HCT116 (cell line): ENCODE data around the gene PBX2. TPM values are rescaled to one million over a fixed set of nuclear protein-coding genes. Genes with fewer than 3 reads are reported as not detected.
A peak's percentile ranks its signal among the peaks of the same experiment; 100 is the strongest.

Experiments used
- ATAC-seq: fragments of 200-7000 bp; cut with Tn5 transposase; 2 replicates; pipeline ENCODE4 v1.9.1; 2020; ENCODE audit warnings: mild to moderate bottlenecking, moderate library complexity
- BruUV-seq: library from RNA; stranded (reverse); fragments of 400-500 nt; replicated peaks from 2 replicates; lab custom pipeline; 2021; lab: Mats Ljungman, UMichigan
- CTCF ChIA-PET: fragments of 300-600 bp; sonication (Branson Sonifier 250); formaldehyde crosslinking; loops from one replicate; lab custom pipeline; 2021; ENCODE audit warnings: antibody characterized with exemption; lab: Charles Lee
- POLR2A ChIA-PET: fragments of 300-600, 350-600 bp; sonication (Branson Sonifier 250); formaldehyde crosslinking; loops from one replicate; lab custom pipeline; 2021; ENCODE audit warnings: antibody characterized with exemption; lab: Charles Lee
- RAD21 ChIA-PET, 2 experiments: fragments of 300-600 bp; sonication (Branson Sonifier 250); formaldehyde crosslinking; loops; one replicate each; lab custom pipeline; 2023; ENCODE audit warnings: low total read pairs in 2 of 2; ENCODE audit not compliant: uncharacterized antibody in 2 of 2, unreplicated experiment in 2 of 2, low non-redundant PET in 1 of 2; lab: Charles Lee
- DNase-seq: peaks from one replicate; pipeline ENCODE4 v3.0.0-alpha.2; 2010; ENCODE audit warnings: low read depth, low spot score
- H2AFZ ChIP-seq: fragments of 200-600 bp; shearing (Covaris generic), sonication (generic); 2 replicates; pipeline ENCODE4 v1.6.1; 2017; ENCODE audit warnings: low read depth, mixed run types, mixed read lengths, antibody characterized with exemption, low read length; ENCODE audit not compliant: poor library complexity, severe bottlenecking
- H3K27ac ChIP-seq: 2 replicates; pipeline ENCODE4 v1.5.1; 2012; ENCODE audit warnings: low read depth, low read length
- H3K27me3 ChIP-seq: fragments of 200-600 bp; sonication (generic); 2 replicates; pipeline ENCODE4 v1.6.1; 2016; ENCODE audit warnings: mixed run types, low read length, mixed read lengths; ENCODE audit not compliant: insufficient read depth
- H3K36me3 ChIP-seq, 2 experiments: fragments of 200-500 bp in 1 of 2; fragments of 200-600 bp in 1 of 2; sonication (Bioruptor generic) in 1 of 2; sonication (generic) in 1 of 2; 2 replicates each; pipeline versions ENCODE4 v1.5.1 to v1.6.1; 2014 to 2016; ENCODE audit warnings: low read length in 2 of 2, inconsistent platforms in 1 of 2, mixed read lengths in 1 of 2, mixed run types in 1 of 2; ENCODE audit not compliant: insufficient read depth in 2 of 2, control insufficient read depth in 1 of 2
- H3K4me1 ChIP-seq, 2 experiments: fragments of 200-600 bp in 1 of 2; sonication (generic) in 1 of 2; 2 replicates each; pipeline versions ENCODE4 v1.5.1 to v1.6.1; 2012 to 2017; ENCODE audit warnings: low read length in 2 of 2, inconsistent platforms in 1 of 2, mild to moderate bottlenecking in 1 of 2, mixed read lengths in 1 of 2, mixed run types in 1 of 2, moderate library complexity in 1 of 2; ENCODE audit not compliant: insufficient read depth in 2 of 2, control insufficient read depth in 1 of 2
- H3K4me2 ChIP-seq: fragments of 200-600 bp; sonication (generic); 2 replicates; pipeline ENCODE4 v1.6.1; 2017; ENCODE audit warnings: mixed run types, low read length, mixed read lengths
- H3K4me3 ChIP-seq, 2 experiments: fragments of 200-600 bp in 1 of 2; sonication (generic) in 1 of 2; replicated peaks in 1 of 2; 2 replicates each; pipeline ENCODE4 v1.5.1; 2011 to 2016; ENCODE audit warnings: low read length in 2 of 2, control low read depth in 1 of 2, low read depth in 1 of 2, mild to moderate bottlenecking in 1 of 2, mixed read lengths in 1 of 2, mixed run types in 1 of 2
- H3K79me2 ChIP-seq: fragments of 200-600 bp; sonication (generic); 2 replicates; pipeline ENCODE4 v1.6.1; 2017; ENCODE audit warnings: mild to moderate bottlenecking, mixed run types, low read length, moderate library complexity, mixed read lengths; ENCODE audit not compliant: insufficient read depth
- H3K9ac ChIP-seq: fragments of 200-600 bp; sonication (generic); 2 replicates; pipeline ENCODE4 v1.6.1; 2016; ENCODE audit warnings: low read length, mixed read lengths
- H3K9me2 ChIP-seq: fragments of 200-600 bp; sonication (generic), shearing (Covaris generic); 2 replicates; pipeline ENCODE4 v1.6.1; 2017; ENCODE audit warnings: mixed run types, mild to moderate bottlenecking, moderate library complexity; ENCODE audit not compliant: insufficient read depth
- H3K9me3 ChIP-seq, 2 experiments: fragments of 200-500 bp in 1 of 2; fragments of 200-600 bp in 1 of 2; sonication (Bioruptor generic) in 1 of 2; sonication (generic) in 1 of 2; 2 replicates each; pipeline ENCODE4 v1.6.1; 2014 to 2017; ENCODE audit warnings: low read length in 2 of 2, mixed read lengths in 2 of 2, inconsistent platforms in 1 of 2, low read depth in 1 of 2, mild to moderate bottlenecking in 1 of 2, mixed run types in 1 of 2, moderate library complexity in 1 of 2; ENCODE audit not compliant: control insufficient read depth in 1 of 2, insufficient read depth in 1 of 2
- H4K20me1 ChIP-seq: fragments of 200-600 bp; sonication (generic), shearing (Covaris generic); 2 replicates; pipeline ENCODE4 v1.6.1; 2017; ENCODE audit warnings: mixed run types, mild to moderate bottlenecking, moderate library complexity; ENCODE audit not compliant: insufficient read depth
- EZH2 ChIP-seq: fragments of 200-600 bp; sonication (generic); IDR thresholded peaks from 2 replicates; pipeline ENCODE4 v1.6.1; 2017; ENCODE audit warnings: antibody characterized with exemption, mixed run types
- FOSL1 ChIP-seq: IDR thresholded peaks from 2 replicates; pipeline ENCODE4 v1.6.1; 2012; ENCODE audit warnings: low read depth
- JUND ChIP-seq: IDR thresholded peaks from 2 replicates; pipeline ENCODE4 v1.6.1; 2012
- POLR2A ChIP-seq: IDR thresholded peaks from 2 replicates; pipeline ENCODE4 v1.7.0; 2011; ENCODE audit warnings: borderline replicate concordance; ENCODE audit not compliant: insufficient read depth, insufficient read length; ENCODE audit errors: extremely low read depth
- SRF ChIP-seq: IDR thresholded peaks from 2 replicates; pipeline ENCODE4 v1.6.1; 2012; ENCODE audit warnings: low read depth
- TCF7L2 ChIP-seq: IDR thresholded peaks from 2 replicates; pipeline ENCODE4 v1.7.0; 2011; ENCODE audit warnings: borderline replicate concordance, inconsistent platforms; ENCODE audit not compliant: insufficient read depth, insufficient read length; ENCODE audit errors: extremely low read depth
- YY1 ChIP-seq: IDR thresholded peaks from 2 replicates; pipeline ENCODE4 v1.6.1; 2011; ENCODE audit warnings: low read length, low read depth, moderate library complexity, mild to moderate bottlenecking; ENCODE audit not compliant: insufficient replicate concordance; ENCODE audit errors: extremely low read depth
- ZFX ChIP-seq: fragments of 450-650 bp; IDR thresholded peaks from 2 replicates; pipeline ENCODE4 v1.6.1; 2017
- ZNF274 ChIP-seq: fragments of 200-500 bp; sonication (Bioruptor generic); IDR thresholded peaks from 2 replicates; pipeline ENCODE4 v1.6.1; 2014; ENCODE audit warnings: mild to moderate bottlenecking, low read depth, low read length, inconsistent platforms
- intact Hi-C: fragments of 100-400 bp; cut with micrococcal nuclease; formaldehyde crosslinking; loops from 2 replicates; pipeline ENCODE4 v1.10.0; 2022
- total RNA-seq: library from RNA; stranded (reverse); gene quantifications from one replicate; pipeline ENCODE4 v1.2.1, GENCODE V29; 2021; ENCODE audit not compliant: unreplicated experiment
- TF ChIP-seq, protein P1 (sequence below): IDR thresholded peaks from 2 replicates; pipeline ENCODE4 v1.6.1; 2012; ENCODE audit warnings: low read depth
- TF ChIP-seq, protein P2 (sequence below): IDR thresholded peaks from 2 replicates; pipeline ENCODE4 v1.6.1; 2012
- TF ChIP-seq, protein P3 (sequence below): IDR thresholded peaks from 2 replicates; pipeline ENCODE4 v1.6.1; 2011; ENCODE audit warnings: mild to moderate bottlenecking, low read length, moderate library complexity; ENCODE audit not compliant: insufficient replicate concordance; ENCODE audit errors: extremely low read depth

Gene PBX2
- total RNA-seq, 1 experiment from 2014 or later, result 79.0 TPM

DNA sequence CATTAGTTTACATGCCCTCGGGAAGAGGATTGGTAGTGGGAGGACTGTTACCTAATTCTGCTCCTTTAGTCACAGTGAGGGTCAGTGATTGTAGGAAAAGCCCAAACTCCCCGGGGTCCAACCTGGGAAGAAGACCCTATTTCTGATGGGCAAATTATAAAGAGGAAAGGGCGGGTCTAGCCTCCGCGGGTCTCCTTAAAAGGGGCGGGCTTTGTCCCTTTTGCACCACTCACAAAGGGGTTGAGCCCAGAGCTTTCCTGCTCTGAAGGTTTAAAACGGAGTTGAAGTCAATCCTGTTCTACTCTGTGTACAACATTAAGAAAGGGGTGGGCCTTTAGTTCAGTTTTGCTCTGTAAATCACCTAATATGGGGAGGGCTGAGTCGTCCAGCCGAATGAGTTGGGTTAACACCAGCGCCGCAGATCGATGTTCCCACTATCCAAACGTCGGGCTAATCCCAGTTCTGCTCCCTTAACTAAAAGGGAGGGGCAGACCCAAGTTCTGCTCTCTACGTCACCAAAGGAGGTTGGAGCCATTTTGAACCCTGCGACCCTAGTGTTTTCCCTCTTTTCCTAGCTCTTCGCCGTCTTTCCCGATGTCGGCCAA, 12.7 kb downstream of the PBX2 start:
- Histone ChIP-seq H3K4me1 (peaks cover 24 to 52% of the 10 kb centered on the region in 2 experiments), H3K27me3 (no peaks in the 10 kb centered on the region), H3K9ac (peak overlapping the region; percentile 90), H4K20me1 (no peaks in the 10 kb centered on the region), H3K9me3 (no peaks in the 10 kb centered on the region), H3K4me3 (peak overlapping the region; percentile 93 to 98), H3K36me3 (peaks cover 0 to 11% of the 10 kb centered on the region in 2 experiments; a peak in 2 of 4 replicates), H3K4me2 (peak overlapping the region; percentile 97), H3K27ac (peak overlapping the region; percentile 74), H2AFZ (no peak overlapping the region), H3K79me2 (peaks cover 24% of the 10 kb centered on the region), H3K9me2 (no peaks in the 10 kb centered on the region)
- DNase-seq, result no peak
- CTCF ChIA-PET, result interaction anchor here (0.6 to 1.7 kb wide), 3 partner anchors 13 to 59 kb away, joined by 3 to 10 read pairs (median 9); partner anchors contain the start of gene PBX2
- POLR2A ChIA-PET, result interaction anchor here (0.8 to 2.2 kb wide), 9 partner anchors 13 to 795 kb away, joined by 3 to 10 read pairs (median 4); partner anchors contain the start of genes ATF6B, EGFL8, FKBPL and GPSM3
- TF ChIP-seq POLR2A, result peak; percentile 32
- TF ChIP-seq, protein P1, sequence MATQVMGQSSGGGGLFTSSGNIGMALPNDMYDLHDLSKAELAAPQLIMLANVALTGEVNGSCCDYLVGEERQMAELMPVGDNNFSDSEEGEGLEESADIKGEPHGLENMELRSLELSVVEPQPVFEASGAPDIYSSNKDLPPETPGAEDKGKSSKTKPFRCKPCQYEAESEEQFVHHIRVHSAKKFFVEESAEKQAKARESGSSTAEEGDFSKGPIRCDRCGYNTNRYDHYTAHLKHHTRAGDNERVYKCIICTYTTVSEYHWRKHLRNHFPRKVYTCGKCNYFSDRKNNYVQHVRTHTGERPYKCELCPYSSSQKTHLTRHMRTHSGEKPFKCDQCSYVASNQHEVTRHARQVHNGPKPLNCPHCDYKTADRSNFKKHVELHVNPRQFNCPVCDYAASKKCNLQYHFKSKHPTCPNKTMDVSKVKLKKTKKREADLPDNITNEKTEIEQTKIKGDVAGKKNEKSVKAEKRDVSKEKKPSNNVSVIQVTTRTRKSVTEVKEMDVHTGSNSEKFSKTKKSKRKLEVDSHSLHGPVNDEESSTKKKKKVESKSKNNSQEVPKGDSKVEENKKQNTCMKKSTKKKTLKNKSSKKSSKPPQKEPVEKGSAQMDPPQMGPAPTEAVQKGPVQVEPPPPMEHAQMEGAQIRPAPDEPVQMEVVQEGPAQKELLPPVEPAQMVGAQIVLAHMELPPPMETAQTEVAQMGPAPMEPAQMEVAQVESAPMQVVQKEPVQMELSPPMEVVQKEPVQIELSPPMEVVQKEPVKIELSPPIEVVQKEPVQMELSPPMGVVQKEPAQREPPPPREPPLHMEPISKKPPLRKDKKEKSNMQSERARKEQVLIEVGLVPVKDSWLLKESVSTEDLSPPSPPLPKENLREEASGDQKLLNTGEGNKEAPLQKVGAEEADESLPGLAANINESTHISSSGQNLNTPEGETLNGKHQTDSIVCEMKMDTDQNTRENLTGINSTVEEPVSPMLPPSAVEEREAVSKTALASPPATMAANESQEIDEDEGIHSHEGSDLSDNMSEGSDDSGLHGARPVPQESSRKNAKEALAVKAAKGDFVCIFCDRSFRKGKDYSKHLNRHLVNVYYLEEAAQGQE, result no peak
- no peak for TF ChIP-seq SRF
- TF ChIP-seq FOSL1, result no peak
- no peak for TF ChIP-seq EZH2
- TF ChIP-seq ZFX, result no peak
- TF ChIP-seq, protein P2, sequence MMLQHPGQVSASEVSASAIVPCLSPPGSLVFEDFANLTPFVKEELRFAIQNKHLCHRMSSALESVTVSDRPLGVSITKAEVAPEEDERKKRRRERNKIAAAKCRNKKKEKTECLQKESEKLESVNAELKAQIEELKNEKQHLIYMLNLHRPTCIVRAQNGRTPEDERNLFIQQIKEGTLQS, result no peak
- TF ChIP-seq YY1, result peak; percentile 47
- TF ChIP-seq, protein P3, sequence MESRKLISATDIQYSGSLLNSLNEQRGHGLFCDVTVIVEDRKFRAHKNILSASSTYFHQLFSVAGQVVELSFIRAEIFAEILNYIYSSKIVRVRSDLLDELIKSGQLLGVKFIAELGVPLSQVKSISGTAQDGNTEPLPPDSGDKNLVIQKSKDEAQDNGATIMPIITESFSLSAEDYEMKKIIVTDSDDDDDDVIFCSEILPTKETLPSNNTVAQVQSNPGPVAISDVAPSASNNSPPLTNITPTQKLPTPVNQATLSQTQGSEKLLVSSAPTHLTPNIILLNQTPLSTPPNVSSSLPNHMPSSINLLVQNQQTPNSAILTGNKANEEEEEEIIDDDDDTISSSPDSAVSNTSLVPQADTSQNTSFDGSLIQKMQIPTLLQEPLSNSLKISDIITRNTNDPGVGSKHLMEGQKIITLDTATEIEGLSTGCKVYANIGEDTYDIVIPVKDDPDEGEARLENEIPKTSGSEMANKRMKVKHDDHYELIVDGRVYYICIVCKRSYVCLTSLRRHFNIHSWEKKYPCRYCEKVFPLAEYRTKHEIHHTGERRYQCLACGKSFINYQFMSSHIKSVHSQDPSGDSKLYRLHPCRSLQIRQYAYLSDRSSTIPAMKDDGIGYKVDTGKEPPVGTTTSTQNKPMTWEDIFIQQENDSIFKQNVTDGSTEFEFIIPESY, result no peak
- TF ChIP-seq JUND, result no peak
- no peak for TF ChIP-seq ZNF274
- no peak for TF ChIP-seq TCF7L2
- intact Hi-C loops, result no loop called here
- RAD21 ChIA-PET, result no interaction called here
- no peak for ATAC-seq
- BruUV-seq, result TSS peak; percentile 39
